ENCODE data around the gene NAXD. TPM values are rescaled to one million over a fixed set of nuclear protein-coding genes. Genes with fewer than 3 reads are reported as not detected.
A peak's percentile ranks its signal among the peaks of the same experiment; 100 is the strongest.

NAXD gene
- total and polyA plus RNA-seq, 2 experiments from 2014 or later, result 16.9 to 18.5 TPM

DNA sequence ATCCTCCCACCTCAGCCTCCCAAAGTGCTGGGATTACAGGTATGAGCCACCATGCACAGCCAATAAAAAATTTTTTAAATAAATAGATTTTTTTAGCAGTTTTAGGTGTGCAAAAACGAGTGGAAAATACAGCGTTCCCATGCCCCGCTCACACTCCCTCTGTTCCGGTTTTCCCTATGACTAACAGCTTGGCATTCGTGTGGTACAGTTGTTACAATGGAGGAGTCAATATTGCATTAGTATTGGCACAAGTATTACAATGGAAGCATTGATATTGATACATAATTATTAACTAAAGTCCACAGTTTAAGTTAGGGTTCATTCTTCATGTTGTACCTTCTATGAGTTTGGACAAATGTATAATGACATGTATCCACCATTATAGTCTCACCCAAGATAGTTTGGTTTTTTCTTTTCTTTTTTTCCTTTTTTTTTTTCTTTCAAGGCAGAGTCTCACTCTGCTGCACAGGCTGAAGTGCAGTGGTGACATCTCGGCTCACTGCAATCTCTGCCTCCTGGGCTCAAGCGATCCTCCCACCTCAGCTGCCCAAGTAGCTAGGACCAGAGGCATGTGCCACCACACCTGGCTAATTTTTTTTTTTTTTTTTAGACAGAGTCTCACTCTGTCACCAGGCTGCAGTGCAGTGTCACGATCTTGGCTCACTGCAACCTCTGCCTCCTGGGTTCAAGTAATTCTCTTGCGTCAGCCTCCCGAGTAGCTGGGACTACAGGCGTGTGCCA is 38.4 kb upstream of the NAXD start (continued):
- TF ChIP-seq CTCF (conservative IDR thresholded peaks at IDR 0.05; ENCODE audit: low read depth in 2 of 2), result no peak
- no peak for TF ChIP-seq ZNF114 (CRISPR knock-in tag; IDR thresholded peaks at IDR 0.05)
- TF ChIP-seq CREB1 (CRISPR knock-in tag; IDR thresholded peaks at IDR 0.05; ENCODE audit: low read depth), result no peak
- no peak for TF ChIP-seq JUNB (IDR thresholded peaks at IDR 0.05; ENCODE audit: unreplicated experiment)
- TF ChIP-seq POLR2AphosphoS5 (IDR thresholded peaks at IDR 0.05; ENCODE audit: low read depth), result no peak
- TF ChIP-seq EZH2phosphoT487 (IDR thresholded peaks at IDR 0.05; ENCODE audit: unreplicated experiment), result no peak
- TF ChIP-seq ETS1 (IDR thresholded peaks at IDR 0.05), result no peak

GRCh38 chr13:110578363-110578762 is 37.0 kb upstream of the NAXD start:
- no peaks in the 10 kb centered on the region for H3K4me1 ChIP-seq (ENCODE audit: insufficient read depth)
- no peak overlapping the region for H3K27ac ChIP-seq (ENCODE audit: low read depth)
- no peaks in the 10 kb centered on the region for H4K20me1 ChIP-seq (replicated peaks; ENCODE audit: insufficient read depth)
- no peaks in the 10 kb centered on the region for H3K27me3 ChIP-seq (ENCODE audit: insufficient read depth)
- no peaks in the 10 kb centered on the region for H3K36me3 Mint-ChIP-seq (ENCODE audit: low read depth)
- H2AFZ ChIP-seq, result 0 out of 2 replicates have a peak overlapping the region, but pooled peaks have one; percentile 52
- H3K27ac Mint-ChIP-seq, result no peak overlapping the region
- H3K36me3 ChIP-seq (ENCODE audit: insufficient read depth), result no peaks in the 10 kb centered on the region
- H3K4me1 Mint-ChIP-seq, result peaks cover 11% of the 10 kb centered on the region
- H3K79me2 ChIP-seq (replicated peaks; ENCODE audit: insufficient read depth), result no peaks in the 10 kb centered on the region
- no peaks in the 10 kb centered on the region for H3F3A ChIP-seq (replicated peaks; ENCODE audit: low read depth)
- no peaks in the 10 kb centered on the region for H3K9me2 ChIP-seq (ENCODE audit: insufficient read depth)
- H3K9me3 Mint-ChIP-seq, result no peaks in the 10 kb centered on the region
- H3K4me2 ChIP-seq, result no peak overlapping the region
- ATAC-seq (no peak), DNase-seq (ENCODE audit: low spot score) (no peak)
- no peak overlapping the region for H3K4me3 ChIP-seq
- no peak overlapping the region for H3K4me3 Mint-ChIP-seq
- peaks cover 1% of the 10 kb centered on the region for H3K27me3 Mint-ChIP-seq (ENCODE audit: insufficient read depth, low read depth, poor library complexity)
- TF ChIP-seq CREB1 (CRISPR knock-in tag; IDR thresholded peaks at IDR 0.05; ENCODE audit: low read depth) (no peak), ETS1 (IDR thresholded peaks at IDR 0.05) (no peak), POLR2AphosphoS5 (IDR thresholded peaks at IDR 0.05; ENCODE audit: low read depth) (no peak), ZNF114 (CRISPR knock-in tag; IDR thresholded peaks at IDR 0.05) (no peak), REST (IDR thresholded peaks at IDR 0.05; ENCODE audit: unreplicated experiment) (no peak), JUNB (IDR thresholded peaks at IDR 0.05; ENCODE audit: unreplicated experiment) (no peak), ZNF331 (CRISPR knock-in tag; IDR thresholded peaks at IDR 0.05; ENCODE audit: low read depth) (no peak)

Measured in GM23338 (cell line).